Stimulated activated CD8-positive, alpha-beta memory T cell treated with anti-CD3 and anti-CD28 coated beads, Interleukin-7, amount 100 ng/mL, for 48 hours (primary cell): Measurements from ENCODE around the gene PRKCE.

Experiments used
- DNase-seq, 2 donors: peaks; one replicate each; pipeline ENCODE4 v3.0.0-alpha.2; 2020; ENCODE audit warnings: low read depth in 1 of 2; ENCODE audit errors: extremely low read depth in 1 of 2

PRKCE gene

GRCh38 chr2:45830322-45830721 is 178.8 kb downstream of the PRKCE start:
- DNase-seq, result no peak

GRCh38 chr2:45833301-45833967 is 182.0 kb downstream of the PRKCE start:
- DNase-seq, result no peak

DNA sequence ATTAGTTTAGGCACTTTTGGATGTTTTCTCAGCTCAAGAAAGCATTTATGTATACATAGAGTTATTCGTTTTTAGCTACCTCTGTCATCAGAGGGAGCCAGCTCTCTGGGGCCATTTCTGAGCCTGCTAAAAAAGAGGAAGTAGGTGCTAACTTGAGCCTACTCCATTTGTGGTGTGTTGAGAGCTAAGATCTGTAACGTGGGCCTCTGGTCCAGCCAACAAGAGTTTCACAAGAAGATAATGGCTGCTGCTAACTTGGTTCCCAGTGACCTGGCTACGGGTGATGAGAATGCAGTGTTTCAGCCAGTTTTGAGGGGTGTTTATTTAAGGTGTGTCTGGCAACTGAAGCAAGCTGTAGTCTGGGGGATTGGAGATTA is 182.5 kb downstream of the PRKCE start:
- DNase-seq, result no peak

DNA sequence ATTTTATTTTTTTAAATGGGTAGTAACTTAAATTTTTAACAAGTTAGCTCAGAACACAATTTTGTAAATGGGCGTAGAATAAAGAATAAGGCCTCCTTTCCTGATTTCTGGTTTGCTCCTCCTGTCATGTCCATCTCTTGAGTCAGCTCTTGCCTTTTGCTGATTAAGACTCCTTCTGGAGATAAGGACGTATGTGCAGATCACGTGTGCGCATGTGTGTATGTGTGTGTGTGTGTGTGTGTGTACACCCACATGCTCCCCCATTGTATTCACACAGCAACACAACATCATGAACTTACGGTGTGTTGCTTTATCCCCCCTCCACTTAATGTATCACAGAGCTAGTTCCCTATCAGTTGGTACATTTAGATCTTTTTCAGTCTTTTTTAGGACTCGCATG is 182.9 kb downstream of the PRKCE start:
- DNase-seq, result no peak

DNA sequence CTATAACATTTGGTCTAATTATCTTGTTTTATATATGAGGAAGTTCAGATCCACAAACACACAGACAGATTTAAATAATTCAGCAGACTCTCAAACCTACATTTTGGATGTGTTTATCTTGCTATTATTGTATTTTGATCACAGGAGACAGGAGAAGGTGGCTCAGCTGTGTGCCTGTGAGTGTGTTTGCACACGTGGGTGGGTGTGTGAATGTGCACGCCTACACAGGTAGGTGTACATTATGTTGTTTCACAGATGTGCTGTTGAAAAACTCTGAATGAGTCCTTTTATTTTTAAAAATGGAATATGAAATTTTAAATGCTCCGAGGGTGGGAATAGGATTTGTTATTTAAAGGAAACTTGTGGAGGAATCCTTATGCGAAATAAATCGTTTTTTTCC is 183.4 kb downstream of the PRKCE start:
- no peak for DNase-seq

GRCh38 chr2:45836316-45836715 is 184.8 kb downstream of the PRKCE start:
- no peak for DNase-seq

- DNase-seq, result no peak
These were observed 185.3 kb downstream of the PRKCE start for GRCh38 chr2:45836740-45837139.

- DNase-seq, result no peak
These were observed 186.4 kb downstream of the PRKCE start for GRCh38 chr2:45837812-45838341.

DNA sequence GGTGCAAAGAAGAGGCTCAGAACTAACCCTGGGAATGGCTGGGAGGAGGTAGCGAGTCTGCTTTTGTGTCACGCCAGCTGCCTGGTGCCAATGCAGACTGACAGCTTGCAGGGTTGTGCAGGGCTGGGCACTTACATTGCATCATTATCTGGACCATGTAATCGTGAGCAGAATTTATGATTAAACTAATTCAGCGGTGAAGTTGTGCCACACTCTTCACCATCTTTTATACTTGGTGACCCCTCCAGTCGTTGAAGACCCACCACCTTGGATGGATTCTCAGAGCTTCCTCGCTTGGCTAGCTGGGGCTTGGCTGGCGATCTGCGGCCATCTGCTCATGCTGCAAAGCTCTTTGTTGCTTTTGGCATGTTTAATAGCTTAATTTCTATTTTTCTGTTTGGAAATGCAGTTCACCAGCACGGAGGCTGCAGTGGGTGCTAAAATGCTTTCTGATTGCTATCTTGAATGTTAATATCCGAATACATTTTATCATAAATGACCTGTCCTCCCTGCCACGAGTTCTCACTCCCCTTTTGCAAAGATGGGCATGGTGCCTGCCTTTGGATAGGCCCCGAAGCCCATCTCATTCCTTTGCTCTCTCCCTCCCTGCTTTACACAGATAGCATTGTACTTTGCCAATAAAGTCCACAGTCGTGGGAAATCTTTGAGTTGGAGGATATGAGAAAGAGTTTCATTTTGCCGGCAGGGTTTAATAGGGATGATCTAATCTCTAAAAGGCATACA is 188.2 kb downstream of the PRKCE start:
- DNase-seq, result no peak

DNA sequence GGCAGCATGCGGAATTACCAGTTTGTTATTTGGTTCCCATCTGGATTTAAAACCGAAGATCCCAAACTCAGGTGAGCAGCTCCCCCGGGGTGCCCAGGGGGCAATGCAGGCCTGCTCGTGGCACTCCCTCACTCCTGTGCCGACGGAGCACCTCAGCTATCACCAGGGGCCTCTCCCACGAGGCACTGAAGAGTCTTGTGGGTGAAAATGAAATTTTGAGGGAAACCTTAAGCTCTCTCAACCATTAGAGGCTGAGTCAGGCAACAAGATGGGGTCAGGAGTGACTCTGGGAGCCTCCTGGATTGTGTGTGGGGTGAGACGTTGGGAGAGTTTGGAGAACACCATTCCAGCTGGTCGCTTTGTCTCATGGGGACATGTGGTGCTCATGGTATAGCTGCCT is 189.0 kb downstream of the PRKCE start:
- no peak for DNase-seq

GRCh38 chr2:45841752-45842407 is 190.4 kb downstream of the PRKCE start:
- no peak for DNase-seq

GRCh38 chr2:45843136-45843535 is 191.7 kb downstream of the PRKCE start:
- no peak for DNase-seq

- no peak for DNase-seq
These were observed 193.5 kb downstream of the PRKCE start for GRCh38 chr2:45844796-45845457.

DNA sequence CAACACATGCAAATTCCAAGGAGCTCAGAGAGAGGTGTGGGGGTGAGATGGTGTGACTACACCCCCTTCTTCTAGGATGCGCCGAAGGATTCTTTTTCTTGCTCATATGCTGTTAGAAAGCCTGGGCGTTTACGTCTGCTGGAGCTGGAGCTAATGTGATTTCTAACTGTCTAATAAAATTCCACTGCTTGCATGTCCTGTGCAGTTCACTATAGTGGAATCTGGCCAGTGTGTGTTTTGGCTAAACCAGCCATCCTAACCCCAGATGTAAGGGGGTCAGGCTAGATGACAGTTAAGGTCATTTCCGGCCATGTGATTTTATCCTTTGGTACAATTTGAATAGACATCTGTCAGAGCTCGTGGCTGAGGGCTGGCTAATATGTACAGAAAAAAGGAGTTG is 194.1 kb downstream of the PRKCE start:
- DNase-seq, result no peak

- DNase-seq, result no peak
These were observed 198.2 kb downstream of the PRKCE start for GRCh38 chr2:45849491-45850283.

DNA sequence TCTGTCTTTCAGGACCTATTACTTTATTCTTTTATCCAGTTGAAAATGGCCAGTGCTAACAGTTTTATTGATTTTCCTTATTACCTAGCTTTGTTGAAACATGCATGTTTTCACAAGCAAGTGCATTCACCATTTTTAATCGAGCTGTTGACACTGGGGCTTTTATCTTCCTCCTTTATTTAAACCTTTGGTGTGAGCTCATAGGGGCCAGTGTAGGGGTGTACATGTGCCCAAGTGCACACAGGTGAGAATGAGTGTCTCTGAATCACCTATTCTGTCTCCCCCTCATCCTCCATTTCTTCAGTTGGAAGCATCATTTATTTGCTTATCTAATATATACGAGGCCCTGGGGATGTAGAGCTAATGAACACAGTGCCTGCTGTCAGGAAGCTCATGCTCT is 199.1 kb downstream of the PRKCE start:
- DNase-seq, result no peak

- DNase-seq, result no peak
These were observed 199.6 kb downstream of the PRKCE start for GRCh38 chr2:45851111-45851510.

DNA sequence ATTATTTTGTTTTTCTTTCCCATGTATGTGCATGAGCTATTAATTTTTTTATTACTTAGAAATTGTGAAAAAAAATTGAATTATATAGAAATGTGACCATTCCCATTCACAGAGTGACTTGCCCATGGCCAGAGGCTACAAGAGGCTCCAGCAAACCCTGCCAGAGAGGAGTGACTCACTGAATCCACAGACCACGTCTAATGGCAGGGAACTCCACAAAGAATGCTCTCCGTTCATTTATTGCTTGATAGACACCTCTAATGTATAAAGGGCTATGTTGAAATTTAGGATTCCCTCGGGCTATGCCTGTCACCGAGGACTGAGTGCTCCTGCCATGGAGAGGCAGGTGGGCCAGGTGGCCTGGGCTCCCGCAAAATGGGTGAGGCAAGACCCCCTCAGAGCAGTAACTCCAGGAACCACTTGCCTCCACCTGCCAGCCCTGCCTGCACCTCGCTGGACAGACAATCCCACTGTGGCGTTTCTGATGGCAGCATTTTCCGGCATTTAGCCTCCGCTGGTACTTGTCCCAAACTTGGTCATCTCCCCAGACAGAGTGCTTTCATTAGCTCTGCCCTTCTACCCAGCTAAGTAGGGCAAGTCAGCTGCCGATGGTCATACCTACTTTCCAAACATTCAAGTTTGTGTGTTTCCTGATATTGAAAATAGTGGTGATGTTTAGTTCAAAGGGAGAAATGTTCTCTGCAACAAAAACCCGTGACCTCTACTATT is 200.3 kb downstream of the PRKCE start:
- no peak for DNase-seq

DNA sequence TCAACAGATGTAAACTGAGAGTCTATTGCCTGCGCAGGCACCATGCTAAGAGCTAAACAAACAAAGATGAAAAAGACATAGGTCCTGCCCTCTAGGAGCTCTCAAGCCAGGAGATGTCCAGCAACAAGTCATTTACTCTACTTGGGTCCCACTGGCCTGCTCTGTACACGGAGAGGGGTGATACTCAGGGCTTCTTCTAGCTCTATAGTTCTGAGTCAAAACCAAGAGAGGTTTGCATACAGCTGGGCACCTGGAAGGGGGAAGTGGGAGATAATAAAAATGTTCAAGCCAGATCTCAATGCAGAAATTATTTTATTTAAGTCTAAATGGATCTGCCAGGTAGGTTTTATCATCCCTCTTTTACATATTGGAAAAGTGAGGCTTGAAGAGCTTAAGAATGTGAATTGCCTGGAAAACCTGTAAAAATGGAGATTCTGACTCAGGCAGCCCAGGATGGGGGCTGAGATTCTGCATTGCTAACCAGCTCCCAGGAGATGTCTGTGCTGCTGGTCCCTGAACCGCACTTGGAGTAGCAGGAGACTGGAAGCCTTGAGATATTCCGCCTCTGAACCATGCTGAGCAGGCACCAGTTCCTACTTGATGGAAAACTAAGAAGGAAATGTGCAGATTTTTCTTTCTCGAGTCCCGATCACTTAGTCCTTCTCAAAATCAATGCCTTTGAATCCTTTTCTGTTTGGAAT is 201.1 kb downstream of the PRKCE start:
- DNase-seq, result no peak
